ENCODE data around the gene LCK.

LCK gene

GRCh38 chr1:32205401-32206370 lies 45.4 kb upstream of the LCK start, which contains the start of gene IQCC (continued):
- 0 out of 2 replicates have a peak, but pooled peaks have one; percentile 55 for TF ChIP-seq ZNF24 (tag by site-specific recombination; IDR thresholded peaks at IDR 0.05)
- no peak for TF ChIP-seq ZNF571 (tag by site-specific recombination; IDR thresholded peaks at IDR 0.05)
- TF ChIP-seq BCL11B (tag by site-specific recombination; IDR thresholded peaks at IDR 0.05; ENCODE audit: low read depth), result no peak
- no peak for TF ChIP-seq ZNF707 (tag by site-specific recombination; IDR thresholded peaks at IDR 0.05)
- TF ChIP-seq KLF1 (tag by site-specific recombination; IDR thresholded peaks at IDR 0.05), result peak; percentile 42
- TF ChIP-seq KLF17 (tag by site-specific recombination; IDR thresholded peaks at IDR 0.05), result peak; percentile 64
- no peak for TF ChIP-seq ZNF350 (tag by site-specific recombination; IDR thresholded peaks at IDR 0.05)
- peak; percentile 77 for TF ChIP-seq SP2 (tag by site-specific recombination; IDR thresholded peaks at IDR 0.05)
- TF ChIP-seq ZNF169 (tag by site-specific recombination; IDR thresholded peaks at IDR 0.05), result no peak
- TF ChIP-seq ZNF585B (tag by site-specific recombination; IDR thresholded peaks at IDR 0.05), result no peak
- TF ChIP-seq ZNF645 (tag by site-specific recombination; IDR thresholded peaks at IDR 0.05), result no peak
- TF ChIP-seq KLF8 (tag by site-specific recombination; IDR thresholded peaks at IDR 0.05), result no peak
- no peak for TF ChIP-seq MYNN (tag by site-specific recombination; IDR thresholded peaks at IDR 0.05; ENCODE audit: borderline replicate concordance)
- no peak for TF ChIP-seq ZBTB44 (tag by site-specific recombination; IDR thresholded peaks at IDR 0.05)
- no peak for TF ChIP-seq ZBTB11 (tag by site-specific recombination; conservative IDR thresholded peaks at IDR 0.05; ENCODE audit: low read depth)
- peak; percentile 34; the same call in 1 of the 2 replicates for TF ChIP-seq ZNF843 (tag by site-specific recombination; IDR thresholded peaks at IDR 0.05)
- no peak for TF ChIP-seq ZNF701 (tag by site-specific recombination; IDR thresholded peaks at IDR 0.05)
- no peak for TF ChIP-seq OVOL3 (tag by site-specific recombination; IDR thresholded peaks at IDR 0.05)
- no peak for TF ChIP-seq MEIS1 (CRISPR knock-in tag; IDR thresholded peaks at IDR 0.05; ENCODE audit: borderline replicate concordance)
- TF ChIP-seq PRDM2 (tag by site-specific recombination; IDR thresholded peaks at IDR 0.05; ENCODE audit: borderline replicate concordance), result peak; percentile 92; the same call in 1 of the 2 replicates
- no peak for TF ChIP-seq ZNF792 (tag by site-specific recombination; IDR thresholded peaks at IDR 0.05)
- TF ChIP-seq ZNF664 (tag by site-specific recombination; IDR thresholded peaks at IDR 0.05), result no peak
- peak; percentile 73 for TF ChIP-seq ZEB2 (tag by site-specific recombination; IDR thresholded peaks at IDR 0.05)
- no peak for TF ChIP-seq ZNF19 (tag by site-specific recombination; IDR thresholded peaks at IDR 0.05; ENCODE audit: low read depth)
- TF ChIP-seq HOXA7 (CRISPR knock-in tag; IDR thresholded peaks at IDR 0.05; ENCODE audit: borderline replicate concordance), result no peak
